ENCODE results near the gene GPR150.

DNA sequence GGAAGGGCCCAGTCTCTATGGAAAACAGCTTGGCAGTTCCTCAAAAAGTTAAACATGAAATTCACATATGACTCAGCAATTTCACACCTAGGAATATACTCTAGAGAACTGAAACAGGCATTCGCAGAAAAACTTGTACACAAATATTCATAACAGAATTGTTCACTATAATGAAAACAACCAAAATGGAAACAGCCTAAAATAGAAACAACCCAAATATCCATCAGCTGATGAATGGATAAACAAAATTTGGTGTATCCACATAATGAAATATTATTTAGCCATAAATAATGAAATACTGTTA lies 4.8 kb upstream of the GPR150 start:
- TF ChIP-seq, protein P1, sequence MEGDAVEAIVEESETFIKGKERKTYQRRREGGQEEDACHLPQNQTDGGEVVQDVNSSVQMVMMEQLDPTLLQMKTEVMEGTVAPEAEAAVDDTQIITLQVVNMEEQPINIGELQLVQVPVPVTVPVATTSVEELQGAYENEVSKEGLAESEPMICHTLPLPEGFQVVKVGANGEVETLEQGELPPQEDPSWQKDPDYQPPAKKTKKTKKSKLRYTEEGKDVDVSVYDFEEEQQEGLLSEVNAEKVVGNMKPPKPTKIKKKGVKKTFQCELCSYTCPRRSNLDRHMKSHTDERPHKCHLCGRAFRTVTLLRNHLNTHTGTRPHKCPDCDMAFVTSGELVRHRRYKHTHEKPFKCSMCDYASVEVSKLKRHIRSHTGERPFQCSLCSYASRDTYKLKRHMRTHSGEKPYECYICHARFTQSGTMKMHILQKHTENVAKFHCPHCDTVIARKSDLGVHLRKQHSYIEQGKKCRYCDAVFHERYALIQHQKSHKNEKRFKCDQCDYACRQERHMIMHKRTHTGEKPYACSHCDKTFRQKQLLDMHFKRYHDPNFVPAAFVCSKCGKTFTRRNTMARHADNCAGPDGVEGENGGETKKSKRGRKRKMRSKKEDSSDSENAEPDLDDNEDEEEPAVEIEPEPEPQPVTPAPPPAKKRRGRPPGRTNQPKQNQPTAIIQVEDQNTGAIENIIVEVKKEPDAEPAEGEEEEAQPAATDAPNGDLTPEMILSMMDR (IDR thresholded peaks at IDR 0.05; ENCODE audit: insufficient read depth, low read depth, low read length) = no peak
- TF ChIP-seq EZH2 (IDR thresholded peaks at IDR 0.05; ENCODE audit: insufficient read depth, low read length) = no peak

All from astrocyte (in vitro differentiated cells and primary cell).